H1 (cell line): ENCODE data around the gene TACR2. TPM values are rescaled to one million over a fixed set of nuclear protein-coding genes. Genes with fewer than 3 reads are reported as not detected.

Experiments used
- CTCF ChIA-PET: fragments of 300-600 bp; sonication (Branson Sonifier 250); formaldehyde crosslinking; loops from one replicate; lab custom pipeline; 2021; ENCODE audit not compliant: partially characterized antibody; lab: Charles Lee
- POLR2A ChIA-PET: fragments of 300-600 bp; sonication (Branson Sonifier 250); formaldehyde crosslinking; loops from one replicate; lab custom pipeline; 2021; ENCODE audit warnings: inconsistent platforms; ENCODE audit not compliant: partially characterized antibody; lab: Charles Lee
- DNase-seq, 2 experiments: peaks; one replicate each; pipeline versions ENCODE4 v3.0.0 to v3.0.0-alpha.2; 2010 to 2022; ENCODE audit warnings: low spot score in 2 of 2, low read depth in 1 of 2, mixed read lengths in 1 of 2
- FAIRE-seq: peaks from 2 replicates; lab custom pipeline; 2011; peaks lifted over from hg19 to GRCh38; lab: Jason Lieb, UNC
- H2AFZ ChIP-seq: 2 replicates; pipeline ENCODE4 v1.8.1; 2012; ENCODE audit warnings: low read length, inconsistent platforms
- H2AK5ac ChIP-seq: 2 replicates; pipeline ENCODE4 v1.6.1; 2013; ENCODE audit warnings: low read depth, low read length
- H2BK120ac ChIP-seq: replicated peaks from 2 replicates; pipeline ENCODE3; 2013; ENCODE audit warnings: low read depth, low read length, inconsistent platforms
- H2BK12ac ChIP-seq: 2 replicates; pipeline ENCODE4 v1.6.1; 2013; ENCODE audit warnings: low read depth, low read length
- H2BK15ac ChIP-seq: 2 replicates; pipeline ENCODE4 v1.6.1; 2013; ENCODE audit warnings: low read length
- H2BK20ac ChIP-seq: 2 replicates; pipeline ENCODE4 v1.6.1; 2013; ENCODE audit warnings: low read length
- H2BK5ac ChIP-seq: 2 replicates; pipeline ENCODE4 v1.6.1; 2013; ENCODE audit warnings: low read depth, low read length
- H3K14ac ChIP-seq: 2 replicates; pipeline ENCODE4 v1.6.1; 2013; ENCODE audit warnings: inconsistent platforms; ENCODE audit not compliant: insufficient read length
- H3K18ac ChIP-seq: 2 replicates; pipeline ENCODE4 v1.6.1; 2013; ENCODE audit warnings: low read length; ENCODE audit errors: extremely low read depth
- H3K23ac ChIP-seq: 2 replicates; pipeline ENCODE4 v1.6.1; 2013; ENCODE audit warnings: inconsistent platforms; ENCODE audit not compliant: insufficient read length
- H3K23me2 ChIP-seq: 2 replicates; pipeline ENCODE4 v1.6.1; 2013; ENCODE audit warnings: low read depth, low read length
- H3K27ac ChIP-seq: 2 replicates; pipeline ENCODE4 v1.6.1; 2011; ENCODE audit warnings: low read depth, low read length, inconsistent platforms
- H3K27me3 ChIP-seq, 4 experiments: replicated peaks in 1 of 4; 1 replicate in 1 of 4; 2 replicates in 3 of 4; pipeline versions ENCODE4 v1.6.1 to v1.8.1; 2011 to 2013; ENCODE audit warnings: low read length in 3 of 4, mild to moderate bottlenecking in 3 of 4, inconsistent platforms in 2 of 4, mixed read lengths in 2 of 4, moderate library complexity in 1 of 4; ENCODE audit not compliant: control insufficient read depth in 3 of 4, insufficient read depth in 3 of 4; ENCODE audit errors: extremely low read depth in 1 of 4
- H3K36me3 ChIP-seq, 4 experiments: 2 replicates each; pipeline versions ENCODE4 v1.6.1 to v1.8.1; 2011 to 2013; ENCODE audit warnings: mild to moderate bottlenecking in 4 of 4, low read length in 3 of 4, moderate library complexity in 2 of 4, control low read depth in 1 of 4, inconsistent platforms in 1 of 4; ENCODE audit not compliant: insufficient read depth in 4 of 4, control insufficient read depth in 2 of 4
- H3K4ac ChIP-seq: replicated peaks from 2 replicates; pipeline ENCODE3; 2013; ENCODE audit warnings: low read length, low read depth, mixed read lengths, inconsistent platforms; ENCODE audit not compliant: insufficient read length
- H3K4me1 ChIP-seq, 4 experiments: replicated peaks in 1 of 4; 1 replicate in 1 of 4; 2 replicates in 3 of 4; pipeline versions ENCODE4 v1.6.1 to v1.8.1; 2011 to 2013; ENCODE audit warnings: low read length in 3 of 4, inconsistent platforms in 2 of 4, mixed read lengths in 1 of 4; ENCODE audit not compliant: insufficient read depth in 4 of 4, control insufficient read depth in 3 of 4
- H3K4me2 ChIP-seq, 2 experiments: 2 replicates each; pipeline versions ENCODE4 v1.6.1 to v1.8.1; 2011 to 2013; ENCODE audit warnings: low read depth in 2 of 2, low read length in 2 of 2, control low read depth in 1 of 2, inconsistent platforms in 1 of 2, mild to moderate bottlenecking in 1 of 2; ENCODE audit not compliant: insufficient read depth in 1 of 2
- H3K4me3 ChIP-seq, 4 experiments: fragments of 200-600, 300-600 bp in 1 of 4; sonication (generic), shearing (Covaris generic), sonication (Bioruptor Twin) in 1 of 4; 2 replicates each; pipeline versions ENCODE4 v1.5.1 to v1.8.1; 2011 to 2016; ENCODE audit warnings: low read length in 4 of 4, low read depth in 3 of 4, control low read depth in 2 of 4, inconsistent platforms in 2 of 4, mild to moderate bottlenecking in 2 of 4, mixed read lengths in 1 of 4, moderate library complexity in 1 of 4; ENCODE audit not compliant: insufficient read depth in 2 of 4; ENCODE audit errors: extremely low read depth in 1 of 4
- H3K56ac ChIP-seq: replicated peaks from 2 replicates; pipeline ENCODE3; 2013; ENCODE audit warnings: low read depth, mild to moderate bottlenecking, mixed read lengths, low read length, inconsistent platforms; ENCODE audit not compliant: insufficient read length
- H3K79me1 ChIP-seq: 2 replicates; pipeline ENCODE4 v1.6.1; 2013; ENCODE audit warnings: low read depth, low read length, control low read depth
- H3K79me2 ChIP-seq, 2 experiments: 2 replicates each; pipeline versions ENCODE4 v1.6.1 to v1.8.1; 2012 to 2013; ENCODE audit warnings: low read length in 2 of 2, mild to moderate bottlenecking in 2 of 2, inconsistent platforms in 1 of 2; ENCODE audit not compliant: insufficient read depth in 2 of 2, control insufficient read depth in 1 of 2
- H3K9ac ChIP-seq, 4 experiments: replicated peaks in 1 of 4; 1 replicate in 1 of 4; 2 replicates in 3 of 4; pipeline versions ENCODE4 v1.6.1 to v1.8.1; 2011 to 2013; ENCODE audit warnings: low read depth in 3 of 4, low read length in 3 of 4, control low read depth in 2 of 4, mild to moderate bottlenecking in 2 of 4, moderate library complexity in 2 of 4, inconsistent platforms in 1 of 4; ENCODE audit errors: extremely low read depth in 1 of 4
- H3K9me3 ChIP-seq, 2 experiments: 2 replicates each; pipeline versions ENCODE4 v1.6.1 to v1.8.1; 2012 to 2013; ENCODE audit warnings: mild to moderate bottlenecking in 2 of 2, moderate library complexity in 2 of 2, control low read depth in 1 of 2, inconsistent platforms in 1 of 2, low read depth in 1 of 2, low read length in 1 of 2, mixed read lengths in 1 of 2; ENCODE audit not compliant: insufficient read depth in 2 of 2
- H4K20me1 ChIP-seq, 2 experiments: replicated peaks in 1 of 2; 2 replicates each; pipeline versions ENCODE3 to v1.8.1; 2011 to 2013; ENCODE audit warnings: inconsistent platforms in 2 of 2, low read length in 2 of 2, mild to moderate bottlenecking in 1 of 2; ENCODE audit not compliant: insufficient read depth in 2 of 2, control insufficient read depth in 1 of 2
- H4K5ac ChIP-seq: 2 replicates; pipeline ENCODE4 v1.6.1; 2013; ENCODE audit warnings: low read length, low read depth, mixed read lengths, inconsistent platforms; ENCODE audit not compliant: insufficient read length
- H4K8ac ChIP-seq: 2 replicates; pipeline ENCODE4 v1.8.0; 2013; ENCODE audit warnings: mild to moderate bottlenecking, moderate library complexity, low read length, inconsistent platforms; ENCODE audit not compliant: insufficient read depth; ENCODE audit errors: extremely low read depth
- H4K91ac ChIP-seq: replicated peaks from 2 replicates; pipeline ENCODE3; 2013; ENCODE audit warnings: low read length, mixed read lengths, inconsistent platforms; ENCODE audit not compliant: insufficient read length
- E2F6 ChIP-seq: IDR thresholded peaks from 2 replicates; pipeline ENCODE4 v1.6.1; 2012; ENCODE audit warnings: inconsistent platforms
- EZH2 ChIP-seq: fragments of 200-600 bp; sonication (generic); IDR thresholded peaks from 2 replicates; pipeline ENCODE4 v1.7.1; 2012; ENCODE audit warnings: low read depth, mild to moderate bottlenecking, moderate library complexity, low read length, inconsistent platforms; ENCODE audit not compliant: severe bottlenecking
- JUN ChIP-seq: IDR thresholded peaks from 2 replicates; pipeline ENCODE4 v1.6.1; 2011; ENCODE audit warnings: low read depth, mild to moderate bottlenecking, improper control_type of control experiment, low read length
- MAFK ChIP-seq: IDR thresholded peaks from 2 replicates; pipeline ENCODE4 v1.6.1; 2012; ENCODE audit warnings: low read depth, mild to moderate bottlenecking, improper control_type of control experiment, low read length
- WGBS, 2 experiments: shearing (Covaris generic) in 1 of 2; methylation state at CpG; one replicate each; pipeline versions ENCODE4 v1.1.6 to v1.1.7; 2013 to 2015; ENCODE audit warnings: low lambda C conversion rate in 2 of 2, mixed read lengths in 2 of 2, inconsistent platforms in 1 of 2, low coverage in 1 of 2, missing lambda C conversion rate in 1 of 2; ENCODE audit not compliant: insufficient replicate concordance in 2 of 2, insufficient coverage in 1 of 2, insufficient read length in 1 of 2; ENCODE audit errors: extremely low coverage in 1 of 2, missing lambda C conversion rate in 1 of 2; 5-methylcytosine and 5-hydroxymethylcytosine counted together
- polyA plus RNA-seq, 7 experiments: library from polyadenylated mRNA; depleted of rRNA in 3 of 7; stranded (reverse) in 5 of 7; unstranded in 2 of 7; fragments of >200 nt in 5 of 7; fragments of 200-250 nt in 2 of 7; gene quantifications; 1 replicate in 5 of 7; 2 replicates in 1 of 7; 4 replicates in 1 of 7; pipeline versions ENCODE4 v1.2.1 to v1.2.3, GENCODE V29; 2011 to 2013; ENCODE audit warnings: missing spikeins in 2 of 7, mixed read lengths in 2 of 7
- total RNA-seq: library from RNA; stranded (reverse); fragmentation: NEBNext Ultra II Directional; extraction: Animal tissue kit (Norgen Biotek cat#: 25700); gene quantifications from 2 replicates; pipeline ENCODE4 v1.2.1, GENCODE V29; 2021

TACR2 gene
- total and polyA plus RNA-seq, 2 of the 8 experiments (the other 6 are each of a cell fraction or from before 2014, with no cell fraction given), result 0.06 TPM; not detected in 1

- H2BK120ac ChIP-seq, result no peak overlapping the region
- H3K9me3 ChIP-seq, result no peaks in the 10 kb centered on the region
- H3K14ac ChIP-seq, result no peak overlapping the region
- ChIA-PET CTCF (interaction anchor here (1.0 to 7.6 kb wide), 9 partner anchors 10 to 183 kb away, joined by 3 to 69 read pairs (median 4); partner anchors contain the start of gene TSPAN15), POLR2A (interaction anchor here (1.2 to 1.9 kb wide), 2 partner anchors 12 to 102 kb away, joined by 4 to 5 read pairs; no protein-coding TSS in a partner anchor)
- H2BK12ac ChIP-seq, result no peak overlapping the region
- no peak overlapping the region for H3K9ac ChIP-seq
- H4K5ac ChIP-seq, result no peak overlapping the region
- H3K23me2 ChIP-seq, result no peaks in the 10 kb centered on the region
- peaks cover 0 to 10% (median 7%) of the 10 kb centered on the region in 4 experiments; a peak in 6 of 7 replicates for H3K4me1 ChIP-seq
- no peaks in the 10 kb centered on the region for H3K79me1 ChIP-seq
- H4K20me1 ChIP-seq, result peaks cover 0 to 2% of the 10 kb centered on the region in 2 experiments
- WGBS, 2 experiments, result 83% methylated on average over 10 of the region's 10 CpGs; no CpG with 5 or more reads in 1 of the 2 experiments
- H4K91ac ChIP-seq, result no peak overlapping the region
- no peak overlapping the region for H2BK5ac ChIP-seq
- TF ChIP-seq MAFK (no peak), EZH2 (no peak), JUN (no peak), E2F6 (no peak)
- H2BK20ac ChIP-seq, result no peak overlapping the region
- no peak overlapping the region for H3K4me2 ChIP-seq
- H3K36me3 ChIP-seq, result peaks cover 4 to 20% (median 17%) of the 10 kb centered on the region in 4 experiments; a peak in 6 of 8 replicates
- no peak for FAIRE-seq
- H3K4me3 ChIP-seq, result no peak overlapping the region
- no peaks in the 10 kb centered on the region for H3K27me3 ChIP-seq
- DNase-seq, result no peak
- no peak overlapping the region for H3K56ac ChIP-seq
- no peak overlapping the region for H2AK5ac ChIP-seq
- H3K18ac ChIP-seq, result no peak overlapping the region
- no peak overlapping the region for H2BK15ac ChIP-seq
- H3K79me2 ChIP-seq, result no peaks in the 10 kb centered on the region
- no peak overlapping the region for H3K23ac ChIP-seq
- no peak overlapping the region for H3K4ac ChIP-seq
- H2AFZ ChIP-seq, result no peak overlapping the region
- H3K27ac ChIP-seq, result no peak overlapping the region
- H4K8ac ChIP-seq, result no peak overlapping the region
Observed at GRCh38 chr10:69404786-69405185, 11.9 kb downstream of the TACR2 start.
